ENCODE results near the gene KNOP1. TPM values are rescaled to one million over a fixed set of nuclear protein-coding genes. Genes with fewer than 3 reads are reported as not detected.

KNOP1 gene
- total and polyA plus RNA-seq, 2 of the 13 experiments (the other 11 are each of a cell fraction or from before 2014, with no cell fraction given): 21.2 to 57.5 TPM

DNA sequence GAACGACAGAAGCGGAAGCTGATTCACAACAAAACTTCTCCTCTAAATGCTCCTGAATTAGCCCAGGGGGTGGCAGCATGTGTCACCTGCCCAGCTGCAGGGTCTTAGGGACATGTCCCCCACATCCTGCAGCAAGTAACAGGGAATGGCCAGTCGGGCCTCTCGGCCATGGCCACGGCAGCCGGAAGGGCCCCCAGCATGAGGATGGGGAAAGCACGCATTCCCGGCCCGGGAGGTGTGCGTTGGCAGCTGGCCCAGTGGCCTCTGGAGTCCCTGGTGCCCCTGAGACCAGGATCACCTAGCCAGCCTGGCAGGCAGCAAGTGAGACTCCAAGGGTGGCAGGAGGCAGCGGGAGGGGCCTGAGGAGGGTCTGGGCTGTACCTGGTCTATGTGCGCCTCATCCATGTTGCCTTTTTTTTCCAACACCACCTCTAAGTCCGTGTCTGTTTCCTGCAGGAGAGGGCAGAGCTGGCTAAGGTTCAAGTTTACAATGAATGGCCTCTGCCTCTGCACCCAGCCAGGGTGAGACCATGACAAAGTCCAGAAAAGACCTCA is 7.0 kb downstream of the KNOP1 start (continued):
- TF ChIP-seq MLX (CRISPR knock-in tag; IDR thresholded peaks at IDR 0.05) (no peak), THAP7 (CRISPR knock-in tag; IDR thresholded peaks at IDR 0.05) (0 out of 2 replicates have a peak, but pooled peaks have one; percentile 51), SIX1 (CRISPR knock-in tag; IDR thresholded peaks at IDR 0.05; ENCODE audit: borderline replicate concordance) (no peak), ZBTB38 (CRISPR knock-in tag; IDR thresholded peaks at IDR 0.05) (0 out of 2 replicates have a peak, but pooled peaks have one; percentile 50), ZFP62 (CRISPR knock-in tag; IDR thresholded peaks at IDR 0.05) (no peak), HDAC1 (CRISPR knock-in tag; IDR thresholded peaks at IDR 0.05) (no peak), ZKSCAN8 (CRISPR knock-in tag; IDR thresholded peaks at IDR 0.05; ENCODE audit: borderline replicate concordance) (no peak), MIER3 (CRISPR knock-in tag; IDR thresholded peaks at IDR 0.05; ENCODE audit: borderline replicate concordance) (no peak), ZKSCAN5 (CRISPR knock-in tag; IDR thresholded peaks at IDR 0.05) (no peak), GZF1 (CRISPR knock-in tag; IDR thresholded peaks at IDR 0.05) (no peak), PHF21A (CRISPR knock-in tag; IDR thresholded peaks at IDR 0.05) (no peak), ZXDC (CRISPR knock-in tag; IDR thresholded peaks at IDR 0.05) (no peak), ATF3 (CRISPR knock-in tag; IDR thresholded peaks at IDR 0.05) (no peak), NAIF1 (CRISPR knock-in tag; IDR thresholded peaks at IDR 0.05; ENCODE audit: borderline replicate concordance) (no peak), ZNF530 (CRISPR knock-in tag; IDR thresholded peaks at IDR 0.05; ENCODE audit: low read depth) (no peak), NFKB2 (CRISPR knock-in tag; IDR thresholded peaks at IDR 0.05; ENCODE audit: borderline replicate concordance) (no peak), ZNF30 (CRISPR knock-in tag; IDR thresholded peaks at IDR 0.05) (no peak), EZH2 (conservative IDR thresholded peaks at IDR 0.05; ENCODE audit: low read depth, low read length) (no peak), ZNF343 (CRISPR knock-in tag; IDR thresholded peaks at IDR 0.05) (no peak), ZNF546 (CRISPR knock-in tag; conservative IDR thresholded peaks at IDR 0.05) (no peak)
- TF ChIP-seq, protein P1, sequence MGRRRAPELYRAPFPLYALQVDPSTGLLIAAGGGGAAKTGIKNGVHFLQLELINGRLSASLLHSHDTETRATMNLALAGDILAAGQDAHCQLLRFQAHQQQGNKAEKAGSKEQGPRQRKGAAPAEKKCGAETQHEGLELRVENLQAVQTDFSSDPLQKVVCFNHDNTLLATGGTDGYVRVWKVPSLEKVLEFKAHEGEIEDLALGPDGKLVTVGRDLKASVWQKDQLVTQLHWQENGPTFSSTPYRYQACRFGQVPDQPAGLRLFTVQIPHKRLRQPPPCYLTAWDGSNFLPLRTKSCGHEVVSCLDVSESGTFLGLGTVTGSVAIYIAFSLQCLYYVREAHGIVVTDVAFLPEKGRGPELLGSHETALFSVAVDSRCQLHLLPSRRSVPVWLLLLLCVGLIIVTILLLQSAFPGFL (CRISPR knock-in tag; IDR thresholded peaks at IDR 0.05): no peak
- TF ChIP-seq, protein P2, sequence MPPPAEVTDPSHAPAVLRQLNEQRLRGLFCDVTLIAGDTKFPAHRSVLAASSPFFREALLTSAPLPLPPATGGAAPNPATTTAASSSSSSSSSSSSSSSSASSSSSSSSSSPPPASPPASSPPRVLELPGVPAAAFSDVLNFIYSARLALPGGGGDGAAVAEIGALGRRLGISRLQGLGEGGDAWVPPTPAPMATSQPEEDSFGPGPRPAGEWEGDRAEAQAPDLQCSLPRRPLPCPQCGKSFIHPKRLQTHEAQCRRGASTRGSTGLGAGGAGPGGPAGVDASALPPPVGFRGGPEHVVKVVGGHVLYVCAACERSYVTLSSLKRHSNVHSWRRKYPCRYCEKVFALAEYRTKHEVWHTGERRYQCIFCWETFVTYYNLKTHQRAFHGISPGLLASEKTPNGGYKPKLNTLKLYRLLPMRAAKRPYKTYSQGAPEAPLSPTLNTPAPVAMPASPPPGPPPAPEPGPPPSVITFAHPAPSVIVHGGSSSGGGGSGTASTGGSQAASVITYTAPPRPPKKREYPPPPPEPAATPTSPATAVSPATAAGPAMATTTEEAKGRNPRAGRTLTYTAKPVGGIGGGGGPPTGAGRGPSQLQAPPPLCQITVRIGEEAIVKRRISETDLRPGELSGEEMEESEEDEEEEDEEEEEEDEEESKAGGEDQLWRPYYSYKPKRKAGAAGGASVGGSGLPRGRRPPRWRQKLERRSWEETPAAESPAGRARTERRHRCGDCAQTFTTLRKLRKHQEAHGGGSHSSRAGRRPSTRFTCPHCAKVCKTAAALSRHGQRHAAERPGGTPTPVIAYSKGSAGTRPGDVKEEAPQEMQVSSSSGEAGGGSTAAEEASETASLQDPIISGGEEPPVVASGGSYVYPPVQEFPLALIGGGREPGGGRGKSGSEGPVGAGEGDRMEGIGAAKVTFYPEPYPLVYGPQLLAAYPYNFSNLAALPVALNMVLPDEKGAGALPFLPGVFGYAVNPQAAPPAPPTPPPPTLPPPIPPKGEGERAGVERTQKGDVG (CRISPR knock-in tag; IDR thresholded peaks at IDR 0.05; ENCODE audit: borderline replicate concordance): no peak

Measured in HepG2 (cell line).